Suprapubic skin (tissue), 4 donors: ENCODE data around the gene ZNF823. TPM values are rescaled to one million over a fixed set of nuclear protein-coding genes. Genes with fewer than 3 reads are reported as not detected.

Experiments
- DNase-seq, 2 donors: peaks; one replicate each; pipeline ENCODE4 v3.0.0-alpha.2; 2019; ENCODE audit warnings: low spot score in 2 of 2
- H3K27ac ChIP-seq: fragments of 200-600 bp; sonication (generic); one replicate; pipeline ENCODE4 v1.5.1; 2019
- H3K27me3 ChIP-seq: fragments of 200-600 bp; sonication (generic); one replicate; pipeline ENCODE4 v1.5.1; 2019
- H3K36me3 ChIP-seq: fragments of 200-600 bp; sonication (generic); one replicate; pipeline ENCODE4 v1.5.1; 2019
- H3K4me1 ChIP-seq: fragments of 200-600 bp; sonication (generic); one replicate; pipeline ENCODE4 v1.5.1; 2019
- H3K4me3 ChIP-seq: fragments of 200-600 bp; sonication (generic); one replicate; pipeline ENCODE4 v1.5.1; 2019; ENCODE audit warnings: mild to moderate bottlenecking
- H3K9me3 ChIP-seq: fragments of 200-600 bp; sonication (generic); one replicate; pipeline ENCODE4 v1.5.1; 2019
- EP300 ChIP-seq: sonication (generic); formaldehyde crosslinking; IDR thresholded peaks from one replicate; pipeline ENCODE4 v1.6.1; 2017; ENCODE audit warnings: antibody characterized with exemption
- POLR2A ChIP-seq, 2 donors: fragments of 450-650 bp; IDR thresholded peaks; one replicate each; pipeline ENCODE4 v1.6.1; 2017; ENCODE audit warnings: antibody characterized with exemption in 2 of 2, mild to moderate bottlenecking in 2 of 2, moderate library complexity in 2 of 2
- POLR2AphosphoS5 ChIP-seq, 3 donors: sonication (generic); formaldehyde crosslinking; IDR thresholded peaks; one replicate each; pipeline ENCODE4 v1.6.1; 2017; ENCODE audit warnings: antibody characterized with exemption in 3 of 3
- WGBS: methylation state at CpG from one replicate; pipeline ENCODE4 v1.1.5; 2018; 5-methylcytosine and 5-hydroxymethylcytosine counted together
- total RNA-seq, 4 donors: library from RNA; depleted of rRNA; stranded (reverse); fragments of >200 nt; gene quantifications; one replicate each; pipeline ENCODE4 v1.1.0, GENCODE V29; 2016
- TF ChIP-seq, protein P1 (sequence below), 2 donors: fragments of 200-600 bp in 1 of 2; fragments of 450-650 bp in 1 of 2; sonication (generic) in 1 of 2; IDR thresholded peaks; one replicate each; pipeline ENCODE4 v1.5.1; 2016 to 2019; ENCODE audit warnings: antibody characterized with exemption in 2 of 2, mild to moderate bottlenecking in 1 of 2, moderate library complexity in 1 of 2

ZNF823 gene
- total RNA-seq, 4 donors from 2014 or later, result 6.8 to 12.3 (median 10.1) TPM

DNA sequence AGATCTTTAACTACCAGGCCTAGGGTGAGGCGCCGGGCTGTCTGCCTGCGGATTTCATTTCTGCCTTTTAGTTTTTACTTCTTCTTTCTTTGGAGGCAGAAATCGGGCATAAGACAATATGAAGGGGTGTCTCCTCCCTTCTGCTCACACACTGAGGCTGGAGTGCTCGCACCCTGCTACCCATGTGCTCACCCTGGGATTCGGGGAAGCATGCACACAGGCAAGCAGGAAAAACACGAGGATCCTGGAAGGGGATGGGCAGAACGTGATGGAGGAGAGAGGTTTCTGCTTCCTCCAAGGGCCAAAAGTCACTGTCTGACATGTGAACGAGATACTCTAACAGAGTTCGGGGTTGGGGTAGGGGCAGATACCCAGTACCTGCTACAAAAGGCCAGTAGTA is 28.4 kb downstream of the ZNF823 start:
- TF ChIP-seq POLR2AphosphoS5 (IDR thresholded peaks at IDR 0.05), result no peak
- Histone ChIP-seq H3K27ac (no peak overlapping the region), H3K9me3 (no peaks in the 10 kb centered on the region), H3K36me3 (no peaks in the 10 kb centered on the region), H3K4me1 (no peaks in the 10 kb centered on the region), H3K27me3 (no peaks in the 10 kb centered on the region), H3K4me3 (no peak overlapping the region)
- 82% methylated on average over 10 of the region's 10 CpGs for WGBS
- DNase-seq, result no peak

DNA sequence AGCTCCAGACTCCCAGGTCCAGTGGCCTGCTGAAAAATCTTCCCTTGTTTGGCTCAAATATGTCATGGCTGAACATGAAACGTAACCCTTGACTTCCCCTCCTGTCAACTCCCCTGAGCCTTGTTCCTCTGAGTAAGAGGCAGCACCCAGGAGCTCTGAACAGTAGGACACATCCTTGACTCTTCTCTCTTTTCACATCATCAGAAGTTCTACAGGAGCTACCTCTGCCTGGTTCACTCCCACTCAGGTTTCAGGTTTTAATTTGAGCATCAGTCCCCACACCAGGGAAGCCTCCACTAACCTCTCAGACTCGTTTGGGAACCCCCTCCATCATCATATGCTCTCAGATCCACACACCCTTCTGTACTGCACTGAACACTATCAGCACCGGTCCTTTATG is 30.3 kb downstream of the ZNF823 start:
- H3K9me3 ChIP-seq, result no peaks in the 10 kb centered on the region
- H3K4me1 ChIP-seq, result no peaks in the 10 kb centered on the region
- 77% methylated on average over 3 of the region's 3 CpGs for WGBS
- no peaks in the 10 kb centered on the region for H3K36me3 ChIP-seq
- TF ChIP-seq EP300 (no peak), POLR2AphosphoS5 (IDR thresholded peaks at IDR 0.05) (no peak), POLR2A (IDR thresholded peaks at IDR 0.05) (no peak)
- TF ChIP-seq, protein P1, sequence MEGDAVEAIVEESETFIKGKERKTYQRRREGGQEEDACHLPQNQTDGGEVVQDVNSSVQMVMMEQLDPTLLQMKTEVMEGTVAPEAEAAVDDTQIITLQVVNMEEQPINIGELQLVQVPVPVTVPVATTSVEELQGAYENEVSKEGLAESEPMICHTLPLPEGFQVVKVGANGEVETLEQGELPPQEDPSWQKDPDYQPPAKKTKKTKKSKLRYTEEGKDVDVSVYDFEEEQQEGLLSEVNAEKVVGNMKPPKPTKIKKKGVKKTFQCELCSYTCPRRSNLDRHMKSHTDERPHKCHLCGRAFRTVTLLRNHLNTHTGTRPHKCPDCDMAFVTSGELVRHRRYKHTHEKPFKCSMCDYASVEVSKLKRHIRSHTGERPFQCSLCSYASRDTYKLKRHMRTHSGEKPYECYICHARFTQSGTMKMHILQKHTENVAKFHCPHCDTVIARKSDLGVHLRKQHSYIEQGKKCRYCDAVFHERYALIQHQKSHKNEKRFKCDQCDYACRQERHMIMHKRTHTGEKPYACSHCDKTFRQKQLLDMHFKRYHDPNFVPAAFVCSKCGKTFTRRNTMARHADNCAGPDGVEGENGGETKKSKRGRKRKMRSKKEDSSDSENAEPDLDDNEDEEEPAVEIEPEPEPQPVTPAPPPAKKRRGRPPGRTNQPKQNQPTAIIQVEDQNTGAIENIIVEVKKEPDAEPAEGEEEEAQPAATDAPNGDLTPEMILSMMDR (IDR thresholded peaks at IDR 0.05), result no peak
- H3K27ac ChIP-seq, result no peak overlapping the region
- DNase-seq, result no peak
- no peak overlapping the region for H3K4me3 ChIP-seq
- H3K27me3 ChIP-seq, result no peaks in the 10 kb centered on the region

- Histone ChIP-seq H3K27me3 (no peaks in the 10 kb centered on the region), H3K36me3 (no peaks in the 10 kb centered on the region), H3K4me3 (no peak overlapping the region), H3K27ac (no peak overlapping the region), H3K4me1 (no peaks in the 10 kb centered on the region), H3K9me3 (no peaks in the 10 kb centered on the region)
- TF ChIP-seq POLR2A (IDR thresholded peaks at IDR 0.05) (no peak), EP300 (no peak), POLR2AphosphoS5 (IDR thresholded peaks at IDR 0.05) (no peak)
- TF ChIP-seq, protein P1 (IDR thresholded peaks at IDR 0.05), result no peak
- no peak for DNase-seq
- WGBS, result 94% methylated on average over 3 of the region's 3 CpGs
Observed at GRCh38 chr19:11705474-11705873, 33.3 kb downstream of the ZNF823 start.

GRCh38 chr19:11704626-11705025 is 34.1 kb downstream of the ZNF823 start:
- TF ChIP-seq EP300, result no peak
- no peak for TF ChIP-seq POLR2AphosphoS5 (IDR thresholded peaks at IDR 0.05)
- TF ChIP-seq, protein P1 (IDR thresholded peaks at IDR 0.05), result no peak
- TF ChIP-seq POLR2A (IDR thresholded peaks at IDR 0.05), result no peak
- Histone ChIP-seq H3K4me3 (no peak overlapping the region), H3K9me3 (no peaks in the 10 kb centered on the region), H3K27me3 (no peaks in the 10 kb centered on the region), H3K4me1 (no peaks in the 10 kb centered on the region), H3K36me3 (no peaks in the 10 kb centered on the region), H3K27ac (no peak overlapping the region)
- DNase-seq, result no peak
- 61% methylated on average over 2 of the region's 2 CpGs for WGBS

DNA sequence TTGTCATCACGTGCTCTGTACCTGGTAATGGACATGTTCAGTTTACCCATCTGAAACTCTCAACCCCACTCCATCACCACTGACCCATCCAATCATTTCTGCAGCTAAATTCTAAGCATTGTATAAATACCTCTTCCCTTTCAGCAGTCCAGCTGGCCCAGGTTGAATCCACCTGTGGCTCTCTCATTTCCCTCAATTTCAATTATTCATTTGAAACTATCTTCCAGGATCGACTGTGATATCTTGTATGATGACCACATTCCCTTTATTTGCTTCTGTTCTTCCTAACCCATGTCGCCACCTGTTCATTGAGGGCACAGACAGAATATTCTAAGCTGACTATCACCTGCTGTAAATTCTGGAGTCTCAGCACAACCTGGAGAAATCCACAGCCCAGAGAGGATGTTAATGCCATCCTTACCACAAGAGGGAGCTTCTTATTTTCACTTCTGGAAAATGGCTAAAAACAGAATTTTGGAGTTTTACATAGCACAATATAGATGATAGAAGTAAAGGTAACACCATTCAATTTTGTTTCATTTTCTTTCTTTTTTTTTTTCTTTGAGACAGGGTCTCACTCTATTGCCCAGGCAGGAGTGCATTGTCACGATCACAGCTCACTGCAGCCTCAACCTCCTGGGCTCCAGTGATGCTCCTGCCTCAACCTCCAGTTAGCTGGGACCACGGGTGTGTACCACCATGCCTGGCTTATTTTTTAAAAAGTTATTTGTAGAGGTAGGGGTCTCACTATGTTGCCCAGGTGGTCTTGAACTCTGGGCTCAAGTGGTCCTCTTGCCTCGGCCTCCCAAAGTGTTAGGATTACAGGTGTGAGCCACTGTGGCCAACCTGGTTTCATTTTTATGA is 38.6 kb downstream of the ZNF823 start:
- H3K4me3 ChIP-seq, result no peak overlapping the region
- TF ChIP-seq, protein P1 (IDR thresholded peaks at IDR 0.05), result peak; percentile 8 to 59
- no peak for TF ChIP-seq POLR2A (IDR thresholded peaks at IDR 0.05)
- no peak overlapping the region for H3K27ac ChIP-seq
- H3K27me3 ChIP-seq, result no peaks in the 10 kb centered on the region
- H3K4me1 ChIP-seq, result peaks cover 2% of the 10 kb centered on the region
- WGBS, result 70% methylated on average over 6 of the region's 6 CpGs
- DNase-seq, result no peak
- H3K36me3 ChIP-seq, result no peaks in the 10 kb centered on the region
- no peaks in the 10 kb centered on the region for H3K9me3 ChIP-seq
